Aorta (tissue), 5 donors: ENCODE data around the gene CATSPERD. TPM values are rescaled to one million over a fixed set of nuclear protein-coding genes. Genes with fewer than 3 reads are reported as not detected.
A peak's percentile ranks its signal among the peaks of the same experiment; 100 is the strongest.

Experiments used
- ATAC-seq: fragments of 200-7000 bp; cut with Tn5 transposase; one replicate; pipeline ENCODE4 v1.9.1; 2022; ENCODE audit warnings: moderate library complexity; ENCODE audit not compliant: low FRiP score
- DNase-seq, 2 donors: peaks; one replicate each; pipeline ENCODE4 v3.0.0-alpha.2; 2020
- H3K27ac ChIP-seq, 2 donors: one replicate each; pipeline ENCODE4 v1.5.1; 2013; ENCODE audit warnings: low read length in 2 of 2, mild to moderate bottlenecking in 2 of 2, moderate library complexity in 2 of 2, control low read depth in 1 of 2, inconsistent platforms in 1 of 2, low read depth in 1 of 2
- H3K27me3 ChIP-seq, 2 donors: one replicate each; pipeline ENCODE4 v1.6.1; 2013; ENCODE audit warnings: control low read depth in 1 of 2, low read length in 1 of 2, mild to moderate bottlenecking in 1 of 2, moderate library complexity in 1 of 2; ENCODE audit not compliant: insufficient read depth in 2 of 2, control insufficient read depth in 1 of 2
- H3K36me3 ChIP-seq, 2 donors: one replicate each; pipeline ENCODE4 v1.6.1; 2013; ENCODE audit warnings: control low read depth in 1 of 2, low read length in 1 of 2, mild to moderate bottlenecking in 1 of 2; ENCODE audit not compliant: insufficient read depth in 2 of 2, control insufficient read depth in 1 of 2
- H3K4me1 ChIP-seq, 2 donors: one replicate each; pipeline ENCODE4 v1.6.1; 2013; ENCODE audit warnings: low read length in 2 of 2, control low read depth in 1 of 2, mild to moderate bottlenecking in 1 of 2, moderate library complexity in 1 of 2; ENCODE audit not compliant: insufficient read depth in 2 of 2, control insufficient read depth in 1 of 2
- H3K4me3 ChIP-seq, 2 donors: one replicate each; pipeline ENCODE4 v1.5.1; 2013; ENCODE audit warnings: low read length in 2 of 2, control low read depth in 1 of 2, mild to moderate bottlenecking in 1 of 2
- H3K9me3 ChIP-seq: one replicate; pipeline ENCODE4 v1.6.1; 2013; ENCODE audit warnings: mild to moderate bottlenecking, low read length; ENCODE audit not compliant: control insufficient read depth
- WGBS, 2 donors: extraction: QIAGEN DNeasy Blood & Tissue Kit; methylation state at CpG; one replicate each; pipeline ENCODE4 v1.1.7; 2013; 5-methylcytosine and 5-hydroxymethylcytosine counted together
- intact Hi-C, 2 donors: fragments of 100-400 bp; cut with DNase I; formaldehyde crosslinking; loops; one replicate each; pipeline versions ENCODE4 v1.14.2 to v1.15.0; 2022
- polyA plus RNA-seq, 2 donors: library from polyadenylated mRNA; stranded (reverse); fragments of 200-250 nt; gene quantifications; one replicate each; pipeline ENCODE4 v1.2.3, GENCODE V29; 2013
- total RNA-seq, 2 donors: library from RNA; stranded (reverse); fragmentation: NEBNext Ultra II Directional; extraction: Animal tissue kit (Norgen Biotek cat#: 25700); gene quantifications; one replicate each; pipeline ENCODE4 v1.2.1, GENCODE V29; 2021
- donor health status: healthy with polysubstance abuse.
- donor health status: Bipolar disorder and iron deficiency.
- donor health status: DM: no; HTN: no; CAD: no.
- donor health status: DM: no; HTN: no; CAD: no.
- donor health status: DM: yes; HTN: yes; CAD: no.

Gene CATSPERD
- total and polyA plus RNA-seq, 4 donors, result not detected

DNA sequence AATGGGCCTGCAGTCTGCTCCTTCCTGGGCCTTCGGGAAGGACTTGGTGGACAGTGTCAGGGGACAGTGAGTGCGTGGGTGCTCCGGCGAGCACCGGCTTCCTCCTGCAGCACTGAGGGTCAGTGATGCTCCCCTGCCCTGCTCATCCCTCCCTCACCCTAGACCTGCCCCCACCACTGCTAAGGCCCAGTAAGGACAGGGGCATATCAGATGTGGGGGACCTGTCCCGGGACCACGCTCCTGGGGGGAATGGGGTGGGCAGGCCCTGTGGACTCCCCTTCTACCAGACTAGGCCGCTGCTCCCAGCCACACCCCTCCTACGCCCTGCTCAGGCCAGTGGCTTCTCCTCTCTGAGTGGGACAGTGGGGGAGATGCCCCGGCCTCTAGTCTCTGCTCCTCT lies 43.3 kb upstream of the CATSPERD start:
- Histone ChIP-seq H3K36me3 (no peaks in the 10 kb centered on the region), H3K27ac (no peak overlapping the region), H3K4me1 (no peaks in the 10 kb centered on the region), H3K9me3 (no peaks in the 10 kb centered on the region), H3K4me3 (no peak overlapping the region), H3K27me3 (no peaks in the 10 kb centered on the region)
- intact Hi-C loops, result no loop called here
- DNase-seq, result no peak
- no peak for ATAC-seq
- WGBS, 2 donors, result 89 to 94% methylated on average over 10 of the region's 10 CpGs

DNA sequence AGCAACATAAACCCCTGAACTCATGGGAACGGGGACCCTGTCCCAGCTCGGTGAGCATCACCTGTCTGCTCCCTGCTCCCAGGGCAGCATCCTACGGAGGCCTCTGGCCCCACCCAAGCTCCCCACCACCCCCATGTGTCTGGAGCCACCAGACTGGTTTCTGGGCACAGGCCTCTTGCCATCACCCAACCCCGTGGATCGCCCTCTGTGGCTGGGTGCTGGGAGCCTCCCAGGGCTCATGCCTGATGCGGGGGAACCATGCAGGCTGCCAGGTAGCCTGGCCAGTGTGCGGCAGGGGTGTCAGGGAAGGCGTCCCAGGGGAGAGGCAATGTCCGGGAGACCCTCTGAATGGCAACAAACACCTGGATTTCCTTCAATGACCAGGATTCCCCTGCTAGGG lies 42.9 kb upstream of the CATSPERD start:
- Histone ChIP-seq H3K4me1 (no peaks in the 10 kb centered on the region), H3K9me3 (no peaks in the 10 kb centered on the region), H3K4me3 (no peak overlapping the region), H3K27ac (no peak overlapping the region), H3K36me3 (no peaks in the 10 kb centered on the region), H3K27me3 (no peaks in the 10 kb centered on the region)
- DNase-seq (no peak), ATAC-seq (no peak)
- 86 to 87% methylated on average over 9 of the region's 9 CpGs for WGBS, 2 donors
- intact Hi-C loops, result no loop called here

GRCh38 chr19:5678071-5678718 lies 42.2 kb upstream of the CATSPERD start:
- H3K4me1 ChIP-seq, result no peaks in the 10 kb centered on the region
- H3K9me3 ChIP-seq, result no peaks in the 10 kb centered on the region
- H3K27ac ChIP-seq, result no peak overlapping the region
- 88 to 89% methylated on average over 22 of the region's 22 CpGs for WGBS, 2 donors
- no peak for DNase-seq
- no peaks in the 10 kb centered on the region for H3K36me3 ChIP-seq
- intact Hi-C loops, result no loop called here
- no peaks in the 10 kb centered on the region for H3K27me3 ChIP-seq
- no peak overlapping the region for H3K4me3 ChIP-seq
- ATAC-seq, result no peak

DNA sequence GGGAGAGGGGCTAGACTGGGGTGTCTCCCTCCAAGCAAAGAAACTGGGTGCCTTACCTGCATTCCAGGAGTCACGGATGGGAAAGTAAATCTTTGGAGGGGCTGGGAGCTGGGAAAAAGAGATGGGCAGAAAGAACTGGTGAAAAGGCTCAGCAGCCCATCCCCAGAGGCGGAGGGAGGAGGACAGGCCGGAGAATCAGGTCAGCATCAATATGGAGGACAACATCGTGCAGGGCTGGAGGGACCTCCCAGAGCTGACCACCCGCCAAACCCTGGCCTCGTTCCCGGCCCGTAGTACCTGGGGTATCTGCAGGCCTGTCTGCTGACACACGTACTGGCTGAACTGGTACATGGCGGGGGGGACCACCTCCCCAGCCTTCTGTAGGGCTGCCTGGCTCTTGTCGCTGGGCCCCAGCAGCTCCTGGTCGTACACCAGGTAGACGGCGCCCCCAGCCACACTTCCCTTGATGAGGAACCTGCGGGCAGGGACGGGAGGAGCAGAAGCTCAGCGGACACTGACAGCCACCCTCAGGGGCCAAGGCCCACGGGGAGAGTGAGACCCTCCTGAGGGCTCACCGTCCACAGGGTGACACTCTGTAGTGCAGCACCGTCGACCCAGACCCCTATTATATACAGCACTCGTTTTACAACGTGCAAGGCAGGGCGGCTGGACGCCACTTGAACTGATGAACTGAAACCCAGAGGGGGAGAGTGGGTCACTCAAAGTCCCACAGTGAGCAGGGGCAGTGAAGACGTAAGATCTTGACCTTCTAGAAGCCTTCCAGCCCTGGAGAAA lies 41.0 kb upstream of the CATSPERD start:
- H3K36me3 ChIP-seq, result no peaks in the 10 kb centered on the region
- intact Hi-C loops, result loop anchor here in 1 of 2 donors (5.0 kb wide), 2 partner anchors 57 to 1063 kb away; partner anchors contain the start of genes SAFB and SAFB2
- H3K27me3 ChIP-seq, result no peaks in the 10 kb centered on the region
- no peak overlapping the region for H3K27ac ChIP-seq
- H3K4me1 ChIP-seq, result no peaks in the 10 kb centered on the region
- ATAC-seq (no peak), DNase-seq (no peak)
- peak overlapping the region; percentile 61 to 64 for H3K4me3 ChIP-seq
- WGBS, 2 donors, result 25 to 26% methylated on average over 26 of the region's 26 CpGs
- H3K9me3 ChIP-seq, result no peaks in the 10 kb centered on the region

- Histone ChIP-seq H3K4me1 (no peaks in the 10 kb centered on the region), H3K9me3 (no peaks in the 10 kb centered on the region), H3K4me3 (peak overlapping the region; percentile 61 to 64), H3K27ac (peak overlapping the region in 1 of 2 donors; percentile 60), H3K36me3 (no peaks in the 10 kb centered on the region), H3K27me3 (no peaks in the 10 kb centered on the region)
- peak; percentile 0 for ATAC-seq
- intact Hi-C loops, result loop anchor here in 1 of 2 donors (5.0 kb wide), 2 partner anchors 58 to 1062 kb away; partner anchors contain the start of genes SAFB and SAFB2
- WGBS, 2 donors, result 0% methylated on average over 23 of the region's 23 CpGs
- DNase-seq, result peak in 1 of 2 donors; percentile 70
These were observed 40.4 kb upstream of the CATSPERD start for GRCh38 chr19:5680084-5680436.

- Histone ChIP-seq H3K27me3 (no peaks in the 10 kb centered on the region), H3K36me3 (no peaks in the 10 kb centered on the region), H3K4me1 (no peaks in the 10 kb centered on the region), H3K4me3 (peak within 1 kb of the TSS; percentile 61 to 64), H3K9me3 (no peaks in the 10 kb centered on the region), H3K27ac (peak within 1 kb of the TSS in 1 of 2 donors; percentile 60)
- 1% methylated on average over 88 to 94 of the region's 94 CpGs for WGBS, 2 donors
- ATAC-seq, result peak; percentile 98
- DNase-seq, result peak; percentile 99
- intact Hi-C loops, result loop anchor here in 1 of 2 donors (5.0 kb wide), 2 partner anchors 58 to 1062 kb away; partner anchors contain the start of genes SAFB and SAFB2
These were observed 39.7 kb upstream of the CATSPERD start, which contains the start of the genes HSD11B1L and MICOS13 for GRCh38 chr19:5680437-5681368. Gene HSD11B1L, plus strand, starts transcription at chr19:5681027. Its CDS starts 3,806 bp downstream, at chr19:5684833. Gene MICOS13, minus strand, starts transcription at chr19:5680516. Its CDS starts 30 bp downstream, at chr19:5680486.

DNA sequence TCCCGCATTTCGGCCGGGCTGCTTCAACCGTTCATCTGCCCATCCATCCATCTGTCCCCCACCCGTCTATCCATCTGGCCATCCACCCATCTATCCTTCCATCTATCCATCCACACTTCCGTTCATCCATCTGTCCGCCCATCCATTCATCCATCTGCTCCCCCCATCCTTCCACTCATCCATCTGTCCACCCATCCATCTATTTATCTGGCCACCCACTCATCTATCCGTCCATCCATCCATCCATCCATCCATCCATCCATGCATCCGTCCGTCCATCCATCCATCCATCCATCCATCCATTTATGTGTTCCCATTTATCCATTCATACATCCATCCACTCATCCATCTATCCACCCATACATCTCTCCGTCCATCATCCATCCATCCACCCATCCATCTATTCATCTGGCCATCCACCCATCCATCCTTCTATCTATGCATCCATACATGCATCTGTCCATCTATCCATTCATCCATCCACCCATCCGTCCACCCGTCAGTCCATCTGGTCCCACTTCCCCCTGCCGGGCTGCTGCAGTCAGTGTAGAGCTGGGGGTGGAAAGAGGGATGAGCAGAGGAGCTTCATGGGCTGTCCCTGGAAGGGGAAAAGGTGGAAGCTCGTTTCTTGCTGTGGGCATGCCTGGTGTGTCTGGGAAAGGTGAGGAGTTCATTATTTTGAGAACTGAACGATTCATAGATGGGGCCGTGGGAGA lies 38.9 kb upstream of the CATSPERD start:
- no peaks in the 10 kb centered on the region for H3K36me3 ChIP-seq
- H3K27me3 ChIP-seq, result no peaks in the 10 kb centered on the region
- H3K9me3 ChIP-seq, result no peaks in the 10 kb centered on the region
- DNase-seq (no peak), ATAC-seq (no peak)
- H3K4me1 ChIP-seq, result no peaks in the 10 kb centered on the region
- H3K27ac ChIP-seq, result no peak overlapping the region
- intact Hi-C loops, result loop anchor here in 1 of 2 donors (5.0 kb wide), 2 partner anchors 59 to 1061 kb away; partner anchors contain the start of genes SAFB and SAFB2
- no peak overlapping the region for H3K4me3 ChIP-seq
- WGBS, 2 donors, result 58 to 60% methylated on average over 17 of the region's 17 CpGs
